Activated CD8-positive, alpha-beta T cell treated with anti-CD3 and anti-CD28 coated beads for 36 hours (primary cell): ENCODE results near the gene FAM43B. TPM values are rescaled to one million over a fixed set of nuclear protein-coding genes. Genes with fewer than 3 reads are reported as not detected.

Experiments used
- ATAC-seq: fragments of 200-7000 bp; cut with Tn5 transposase; one replicate; pipeline ENCODE4 v1.10.0; 2021; ENCODE audit warnings: mild to moderate bottlenecking, moderate library complexity
- CTCF ChIA-PET: fragments of 350-600 bp; sonication (Branson Sonifier 250); formaldehyde crosslinking; loops from one replicate; lab custom pipeline; 2021; ENCODE audit warnings: antibody characterized with exemption; lab: Charles Lee
- POLR2A ChIA-PET: fragments of 350-600 bp; sonication (Branson Sonifier 250); formaldehyde crosslinking; loops from one replicate; lab custom pipeline; 2021; ENCODE audit warnings: antibody characterized with exemption; lab: Charles Lee
- DNase-seq: peaks from one replicate; pipeline ENCODE4 v3.0.0-alpha.2; 2020
- H3K27ac Mint-ChIP-seq: one replicate; pipeline ENCODE4 v1.8.0; 2021; ENCODE audit warnings: mild to moderate bottlenecking, mixed read lengths
- H3K27me3 Mint-ChIP-seq: one replicate; pipeline ENCODE4 v1.8.0; 2021; ENCODE audit warnings: mixed read lengths
- H3K36me3 Mint-ChIP-seq: one replicate; pipeline ENCODE4 v1.8.0; 2021; ENCODE audit warnings: low read depth, mixed read lengths
- H3K4me1 Mint-ChIP-seq: one replicate; pipeline ENCODE4 v1.8.0; 2021; ENCODE audit warnings: low read depth, mixed read lengths
- H3K4me3 Mint-ChIP-seq: one replicate; pipeline ENCODE4 v1.8.0; 2021; ENCODE audit warnings: mild to moderate bottlenecking, moderate library complexity, mixed read lengths
- H3K9me3 Mint-ChIP-seq: one replicate; pipeline ENCODE4 v1.8.0; 2021; ENCODE audit warnings: mixed read lengths
- CTCF ChIP-seq: fragments of 200-600 bp; IDR thresholded peaks from one replicate; pipeline ENCODE4 v1.8.0; 2022; ENCODE audit warnings: antibody characterized with exemption, mild to moderate bottlenecking
- intact Hi-C: fragments of 100-400 bp; cut with micrococcal nuclease; formaldehyde crosslinking; loops from one replicate; pipeline ENCODE4 v1.10.0; 2022
- total RNA-seq, 2 experiments: library from RNA; stranded (reverse); gene quantifications; one replicate each; pipeline ENCODE4 v1.2.3, GENCODE V29; 2021

Gene FAM43B
- total RNA-seq, 2 experiments from 2014 or later = not detected

GRCh38 chr1:20558191-20558590 is 5.8 kb downstream of the FAM43B start:
- Mint-ChIP-seq H3K4me1 (no peaks in the 10 kb centered on the region), H3K27me3 (peaks cover 21% of the 10 kb centered on the region), H3K36me3 (no peaks in the 10 kb centered on the region), H3K4me3 (no peak overlapping the region), H3K9me3 (no peaks in the 10 kb centered on the region), H3K27ac (no peak overlapping the region)
- ChIA-PET POLR2A (no interaction called here), CTCF (no interaction called here)
- ATAC-seq = no peak
- TF ChIP-seq CTCF = no peak
- intact Hi-C loops = no loop called here
- DNase-seq = no peak

GRCh38 chr1:20560966-20561365 is 8.6 kb downstream of the FAM43B start:
- ChIA-PET POLR2A (interaction anchor here (0.5 kb wide), 1 partner anchor 1131 kb away, joined by 3 read pairs; no protein-coding TSS in a partner anchor), CTCF (no interaction called here)
- no peaks in the 10 kb centered on the region for H3K36me3 Mint-ChIP-seq
- DNase-seq = no peak
- intact Hi-C loops = no loop called here
- no peak for TF ChIP-seq CTCF
- no peak overlapping the region for H3K4me3 Mint-ChIP-seq
- no peaks in the 10 kb centered on the region for H3K4me1 Mint-ChIP-seq
- H3K27me3 Mint-ChIP-seq = peaks cover 12% of the 10 kb centered on the region
- no peaks in the 10 kb centered on the region for H3K9me3 Mint-ChIP-seq
- no peak overlapping the region for H3K27ac Mint-ChIP-seq
- no peak for ATAC-seq

GRCh38 chr1:20565234-20565633 is 12.9 kb downstream of the FAM43B start:
- peaks cover 15% of the 10 kb centered on the region for H3K27me3 Mint-ChIP-seq

GRCh38 chr1:20569523-20570098 is 17.2 kb downstream of the FAM43B start:
- no peaks in the 10 kb centered on the region for H3K36me3 Mint-ChIP-seq
- ATAC-seq (no peak), DNase-seq (no peak)
- ChIA-PET CTCF (no interaction called here), POLR2A (interaction anchor here (0.6 kb wide), 1 partner anchor 175 kb away, joined by 3 read pairs; no protein-coding TSS in a partner anchor)
- peaks cover 5% of the 10 kb centered on the region for H3K9me3 Mint-ChIP-seq
- H3K4me3 Mint-ChIP-seq = no peak overlapping the region
- no peak for TF ChIP-seq CTCF
- no peak overlapping the region for H3K27ac Mint-ChIP-seq
- intact Hi-C loops = no loop called here
- no peaks in the 10 kb centered on the region for H3K4me1 Mint-ChIP-seq
- peaks cover 24% of the 10 kb centered on the region for H3K27me3 Mint-ChIP-seq

More at GRCh38 chr1:20565234-20565633, 12.9 kb downstream of the FAM43B start:
- no peak overlapping the region for H3K4me3 Mint-ChIP-seq
- ChIA-PET POLR2A (no interaction called here), CTCF (no interaction called here)
- no peaks in the 10 kb centered on the region for H3K36me3 Mint-ChIP-seq
- H3K9me3 Mint-ChIP-seq = no peaks in the 10 kb centered on the region
- no peak for TF ChIP-seq CTCF
- intact Hi-C loops = no loop called here
- H3K4me1 Mint-ChIP-seq = no peaks in the 10 kb centered on the region
- no peak for DNase-seq
- ATAC-seq = no peak
- no peak overlapping the region for H3K27ac Mint-ChIP-seq

- Mint-ChIP-seq H3K27ac (no peak overlapping the region), H3K9me3 (peaks cover 5% of the 10 kb centered on the region), H3K27me3 (peaks cover 22% of the 10 kb centered on the region), H3K4me1 (no peaks in the 10 kb centered on the region), H3K36me3 (no peaks in the 10 kb centered on the region), H3K4me3 (no peak overlapping the region)
- no peak for TF ChIP-seq CTCF
- DNase-seq (no peak), ATAC-seq (no peak)
- ChIA-PET POLR2A (no interaction called here), CTCF (no interaction called here)
- intact Hi-C loops = no loop called here
Measured at GRCh38 chr1:20571427-20571826, 19.1 kb downstream of the FAM43B start.
